Activated CD4-positive, CD25-positive, alpha-beta regulatory T cell treated with anti-CD3 and anti-CD28 coated beads, Interleukin-2, amount 50 U/mL, for 24 hours (primary cell): ENCODE measurements around the gene NFE2L1.
A peak's percentile ranks its signal among the peaks of the same experiment; 100 is the strongest.
"Not testable (repeated sequence)": the region's sequence is repeated elsewhere in the genome, so short reads cannot be mapped to it uniquely, and the experiment has no call there.

Experiments used
- ATAC-seq, 2 donors: fragments of 150-1000 bp; cut with Tn5 transposase; one replicate each; pipeline ENCODE4 v1.10.0; 2021; ENCODE audit warnings: mild to moderate bottlenecking in 1 of 2, moderate library complexity in 1 of 2

NFE2L1 gene

DNA sequence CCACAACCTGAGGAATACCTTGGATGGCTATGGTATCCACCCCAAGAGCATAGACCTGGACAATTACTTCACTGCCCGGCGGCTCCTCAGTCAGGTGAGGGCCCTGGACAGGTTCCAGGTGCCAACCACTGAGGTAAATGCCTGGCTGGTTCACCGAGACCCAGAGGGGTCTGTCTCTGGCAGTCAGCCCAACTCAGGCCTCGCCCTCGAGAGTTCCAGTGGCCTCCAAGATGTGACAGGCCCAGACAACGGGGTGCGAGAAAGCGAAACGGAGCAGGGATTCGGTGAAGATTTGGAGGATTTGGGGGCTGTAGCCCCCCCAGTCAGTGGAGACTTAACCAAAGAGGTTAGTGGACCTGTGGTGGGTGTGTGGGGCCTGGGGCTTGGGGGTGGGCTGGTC, 3.1 kb downstream of the NFE2L1 start:
- no peak for ATAC-seq

DNA sequence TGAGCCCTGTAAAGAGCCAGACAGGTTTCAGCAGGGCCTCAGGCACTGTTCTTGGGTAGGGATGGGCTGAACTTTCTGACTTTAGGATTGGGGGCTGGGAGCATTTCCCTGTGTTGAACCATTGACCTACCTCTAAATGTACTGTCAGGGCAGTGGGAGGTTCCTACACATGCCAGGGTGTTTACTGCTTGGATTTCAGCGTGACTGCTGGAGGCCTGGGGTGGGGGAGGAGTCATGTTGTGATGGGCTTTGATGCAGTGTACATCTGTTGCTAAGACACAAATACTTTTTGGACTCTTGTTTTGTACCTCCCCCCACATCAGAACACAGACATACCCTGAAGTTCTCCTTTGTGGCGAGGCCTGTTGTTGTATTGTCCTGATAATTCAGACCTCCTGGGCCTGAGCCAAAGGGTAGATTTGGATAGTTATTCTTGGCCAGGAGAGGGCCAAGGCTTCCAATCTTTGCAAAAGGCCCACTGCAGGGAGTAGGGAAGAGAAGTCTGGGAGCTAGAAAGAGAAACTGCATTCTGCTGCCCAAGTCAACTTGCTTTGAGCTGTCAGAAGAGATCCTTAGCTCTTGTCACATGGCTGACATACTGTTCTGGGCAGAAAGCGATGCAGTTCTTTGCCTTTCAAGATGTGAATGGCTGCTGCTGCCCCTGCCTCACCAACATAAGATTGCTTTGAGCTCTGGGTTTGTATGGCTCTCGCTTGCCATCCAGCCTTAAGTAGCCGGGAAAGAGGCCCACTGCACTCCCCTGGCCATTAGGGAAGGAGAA, 3.7 kb downstream of the NFE2L1 start:
- ATAC-seq: no peak

DNA sequence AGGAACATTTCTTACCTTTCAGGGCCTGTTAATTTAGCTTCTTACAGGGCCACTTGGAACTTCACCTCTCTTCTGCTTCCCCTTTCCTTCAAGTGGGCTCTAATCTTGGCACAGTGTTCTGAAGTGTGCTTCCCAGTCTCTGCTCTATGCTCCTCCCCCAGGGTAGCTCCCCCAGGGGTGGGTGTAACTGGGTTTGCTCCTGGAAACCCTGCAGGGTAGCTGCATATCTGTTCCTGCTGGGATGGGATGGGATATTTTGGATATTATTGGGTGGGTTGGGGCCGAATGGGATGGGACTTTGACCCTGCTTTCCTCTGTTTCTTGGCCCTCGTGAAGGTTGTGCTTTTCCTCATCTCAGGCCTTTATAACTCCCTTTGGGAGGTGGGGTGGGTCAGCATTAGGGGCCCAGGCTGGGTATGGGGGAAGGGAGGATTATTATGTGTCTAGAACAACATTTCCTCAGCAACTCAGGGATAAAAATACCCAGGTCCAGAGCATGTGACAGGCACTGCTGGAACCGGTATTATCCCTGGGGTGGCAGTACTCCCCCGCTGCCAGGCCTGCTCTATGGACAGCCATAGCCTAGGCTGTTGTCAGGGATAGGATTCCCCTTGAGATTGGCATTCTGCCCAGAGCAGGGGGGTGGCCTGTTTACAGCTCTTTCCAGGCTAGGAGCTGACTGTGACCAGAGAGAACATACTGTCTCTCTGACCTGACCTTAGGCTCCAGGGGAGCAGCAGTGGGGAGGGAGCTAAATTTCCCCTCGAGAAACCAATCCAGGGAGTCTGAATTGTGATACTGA, 5.0 kb downstream of the NFE2L1 start:
- no peak for ATAC-seq

DNA sequence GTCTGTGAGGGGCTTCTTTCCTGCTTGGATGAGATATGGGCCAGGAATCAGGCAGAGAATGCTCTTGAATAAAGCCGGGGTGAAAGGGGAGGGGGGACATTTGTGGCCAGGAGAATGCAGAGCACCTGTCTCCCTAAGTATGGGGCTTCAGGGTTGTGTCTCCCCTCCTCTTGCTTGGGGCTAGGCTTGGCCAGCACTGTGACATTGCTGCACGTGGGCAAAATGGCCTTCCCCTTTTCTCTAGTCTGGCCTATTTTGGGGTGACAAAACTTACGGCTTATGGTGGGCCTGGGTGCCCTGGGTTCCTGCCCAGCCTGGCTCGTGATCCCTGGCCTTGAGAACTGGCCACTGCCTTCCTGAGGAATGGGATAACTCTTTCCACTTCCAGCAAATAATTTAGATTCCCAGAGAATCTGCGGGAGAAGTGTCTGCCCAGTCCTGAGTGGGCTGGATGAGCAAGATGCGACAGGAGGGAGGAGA, 5.6 kb downstream of the NFE2L1 start:
- no peak for ATAC-seq

DNA sequence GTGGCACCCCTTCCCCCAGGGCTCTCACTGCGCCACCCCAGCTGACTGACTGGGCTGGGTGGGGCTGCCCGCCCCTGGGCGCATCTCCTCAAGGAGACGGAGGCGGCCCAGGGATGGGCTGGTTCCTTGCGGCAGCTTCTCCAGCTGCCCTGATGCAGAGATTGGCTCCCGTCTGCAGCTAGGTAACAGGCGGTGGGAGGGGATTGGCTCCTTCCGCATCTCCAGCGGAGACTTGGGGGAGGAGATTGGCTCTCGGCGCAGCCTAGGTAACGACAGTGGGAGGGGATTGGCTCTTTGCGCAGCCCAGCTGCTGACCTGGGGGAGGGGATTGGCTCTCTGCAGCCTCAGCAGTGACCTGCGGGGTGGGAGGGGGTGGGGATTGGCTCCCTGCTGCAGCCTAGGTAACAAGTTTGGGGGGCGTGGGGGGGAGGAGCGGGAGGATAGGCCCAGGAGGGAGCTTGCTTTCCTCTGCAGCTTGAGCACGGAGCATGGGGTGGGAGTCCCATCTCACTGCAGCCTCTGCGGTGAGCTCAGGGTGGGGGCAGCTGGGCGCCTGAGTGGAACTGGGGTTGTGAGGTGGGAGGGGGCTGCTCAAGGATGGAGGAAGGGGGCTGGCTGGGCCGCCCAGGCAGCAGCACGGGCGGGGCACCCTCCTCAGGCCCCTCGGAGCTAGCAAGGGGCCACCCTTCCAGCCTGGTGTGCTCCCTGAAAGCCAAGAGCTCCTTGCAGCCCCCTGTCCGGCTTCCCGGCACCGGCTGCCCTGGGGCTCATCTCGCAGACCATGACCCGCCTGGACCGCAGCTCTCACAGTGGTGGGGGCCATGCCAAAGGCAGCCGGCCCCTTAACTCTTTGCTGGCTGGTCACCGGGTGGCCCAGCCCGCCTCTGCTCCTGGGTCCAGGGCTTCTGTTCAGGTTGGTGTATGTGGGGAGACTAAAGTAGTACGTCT, 6.4 kb downstream of the NFE2L1 start:
- no peak for ATAC-seq

DNA sequence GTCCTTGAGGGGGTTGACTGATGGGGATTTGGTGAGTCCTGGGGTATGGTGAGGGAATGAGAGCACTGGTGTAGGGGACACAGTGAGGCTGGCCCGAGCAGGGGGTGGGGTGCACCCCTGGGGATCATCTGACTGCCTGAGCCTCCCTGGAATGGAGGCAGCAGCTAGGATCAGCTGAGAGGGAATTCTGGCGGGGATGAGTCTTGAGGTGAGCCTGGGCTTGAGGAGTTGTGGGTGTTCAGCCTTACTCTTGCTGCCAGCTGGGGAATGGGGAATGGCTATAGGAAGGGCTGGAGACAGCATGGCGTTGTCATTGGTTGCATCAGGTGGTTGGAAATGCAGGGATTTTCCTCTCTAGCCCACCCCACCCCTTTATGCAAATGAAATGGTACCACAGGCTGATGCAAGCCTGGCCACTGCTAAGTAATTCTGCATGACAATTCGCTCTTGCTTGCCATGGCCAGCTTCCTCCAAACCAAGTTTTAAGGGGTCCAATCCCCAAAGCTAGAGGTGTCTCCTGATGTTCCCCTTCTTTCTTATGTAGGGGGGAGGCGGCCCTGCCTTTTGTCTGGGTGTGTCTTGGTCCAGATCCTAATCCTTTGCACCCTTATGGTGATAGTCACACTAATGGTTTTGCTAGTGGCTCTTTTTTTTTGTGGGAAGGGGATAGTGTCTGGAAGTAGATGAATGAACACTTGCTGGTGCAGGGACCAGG, 7.5 kb downstream of the NFE2L1 start:
- ATAC-seq: peak; percentile 80 to 93

DNA sequence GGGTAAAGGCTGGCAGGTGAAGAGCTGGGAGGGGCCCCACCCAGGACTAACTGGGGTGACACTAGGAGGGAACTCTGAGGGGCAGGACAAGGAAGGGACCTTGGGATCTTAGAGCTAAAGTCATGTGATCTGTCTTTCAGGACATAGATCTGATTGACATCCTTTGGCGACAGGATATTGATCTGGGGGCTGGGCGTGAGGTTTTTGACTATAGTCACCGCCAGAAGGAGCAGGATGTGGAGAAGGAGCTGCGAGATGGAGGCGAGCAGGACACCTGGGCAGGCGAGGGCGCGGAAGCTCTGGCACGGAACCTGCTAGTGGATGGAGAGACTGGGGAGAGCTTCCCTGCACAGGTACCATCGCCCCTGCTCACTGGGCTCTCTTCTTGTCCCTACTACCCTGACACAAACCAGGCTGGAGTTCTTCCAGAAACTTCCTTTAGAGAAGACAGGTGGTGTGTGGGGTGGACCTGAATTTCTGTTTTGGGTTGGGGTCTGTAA, 8.1 kb downstream of the NFE2L1 start:
- ATAC-seq: no peak

DNA sequence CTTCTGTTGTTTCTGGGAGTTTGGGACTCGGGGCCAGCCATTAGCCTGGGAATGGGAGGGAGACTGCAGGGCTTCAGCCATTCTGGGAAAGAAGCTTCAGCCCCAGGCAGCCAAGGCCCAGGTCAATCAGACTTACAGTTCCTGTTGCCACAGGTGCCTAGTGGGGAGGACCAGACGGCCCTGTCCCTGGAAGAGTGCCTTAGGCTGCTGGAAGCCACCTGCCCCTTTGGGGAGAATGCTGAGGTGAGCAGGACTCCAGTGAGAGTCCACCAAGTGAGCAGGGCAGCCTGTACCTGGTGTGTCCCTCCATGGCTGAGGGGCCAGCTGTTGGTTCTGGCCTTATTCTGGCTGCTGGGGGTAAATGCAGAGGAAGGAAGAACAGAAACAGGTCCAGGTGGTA, 8.7 kb downstream of the NFE2L1 start:
- ATAC-seq: no peak

DNA sequence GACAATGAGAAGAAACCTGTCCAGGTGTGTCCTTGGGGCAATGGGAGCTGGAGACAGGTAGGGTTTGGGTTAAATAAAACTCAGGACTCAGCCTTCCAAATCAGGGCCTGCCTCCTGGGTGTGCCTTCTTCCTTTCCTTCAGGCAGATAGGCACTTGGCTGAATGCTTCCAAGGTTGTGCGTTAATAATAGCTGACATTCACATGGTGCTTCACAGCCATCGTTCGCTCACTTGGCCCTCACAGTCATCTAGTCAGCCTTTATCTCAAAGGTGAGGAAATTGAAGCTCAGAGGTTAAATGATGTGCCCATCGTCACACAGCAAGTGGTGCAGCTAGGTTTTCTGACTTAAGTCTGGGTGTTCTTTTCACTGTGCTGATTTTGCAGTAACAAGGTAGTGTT, 9.5 kb downstream of the NFE2L1 start:
- no peak for ATAC-seq

DNA sequence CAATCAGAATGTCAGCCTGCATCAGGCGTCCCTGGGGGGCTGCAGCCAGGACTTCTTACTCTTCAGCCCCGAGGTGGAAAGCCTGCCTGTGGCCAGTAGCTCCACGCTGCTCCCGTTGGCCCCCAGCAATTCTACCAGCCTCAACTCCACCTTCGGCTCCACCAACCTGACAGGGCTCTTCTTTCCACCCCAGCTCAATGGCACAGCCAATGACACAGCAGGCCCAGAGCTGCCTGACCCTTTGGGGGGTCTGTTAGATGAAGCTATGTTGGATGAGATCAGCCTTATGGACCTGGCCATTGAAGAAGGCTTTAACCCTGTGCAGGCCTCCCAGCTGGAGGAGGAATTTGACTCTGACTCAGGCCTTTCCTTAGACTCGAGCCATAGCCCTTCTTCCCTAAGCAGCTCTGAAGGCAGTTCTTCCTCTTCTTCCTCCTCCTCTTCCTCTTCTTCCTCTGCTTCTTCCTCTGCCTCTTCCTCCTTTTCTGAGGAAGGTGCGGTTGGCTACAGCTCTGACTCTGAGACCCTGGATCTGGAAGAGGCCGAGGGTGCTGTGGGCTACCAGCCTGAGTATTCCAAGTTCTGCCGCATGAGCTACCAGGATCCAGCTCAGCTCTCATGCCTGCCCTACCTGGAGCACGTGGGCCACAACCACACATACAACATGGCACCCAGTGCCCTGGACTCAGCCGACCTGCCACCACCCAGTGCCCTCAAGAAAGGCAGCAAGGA, 10.4 kb downstream of the NFE2L1 start:
- no peak for ATAC-seq

DNA sequence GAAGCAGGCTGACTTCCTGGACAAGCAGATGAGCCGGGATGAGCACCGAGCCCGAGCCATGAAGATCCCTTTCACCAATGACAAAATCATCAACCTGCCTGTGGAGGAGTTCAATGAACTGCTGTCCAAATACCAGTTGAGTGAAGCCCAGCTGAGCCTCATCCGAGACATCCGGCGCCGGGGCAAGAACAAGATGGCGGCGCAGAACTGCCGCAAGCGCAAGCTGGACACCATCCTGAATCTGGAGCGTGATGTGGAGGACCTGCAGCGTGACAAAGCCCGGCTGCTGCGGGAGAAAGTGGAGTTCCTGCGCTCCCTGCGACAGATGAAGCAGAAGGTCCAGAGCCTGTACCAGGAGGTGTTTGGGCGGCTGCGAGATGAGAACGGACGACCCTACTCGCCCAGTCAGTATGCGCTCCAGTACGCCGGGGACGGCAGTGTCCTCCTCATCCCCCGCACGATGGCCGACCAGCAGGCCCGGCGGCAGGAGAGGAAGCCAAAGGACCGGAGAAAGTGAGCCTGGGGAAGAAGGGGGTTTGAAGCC, 11.0 kb downstream of the NFE2L1 start:
- no peak for ATAC-seq

DNA sequence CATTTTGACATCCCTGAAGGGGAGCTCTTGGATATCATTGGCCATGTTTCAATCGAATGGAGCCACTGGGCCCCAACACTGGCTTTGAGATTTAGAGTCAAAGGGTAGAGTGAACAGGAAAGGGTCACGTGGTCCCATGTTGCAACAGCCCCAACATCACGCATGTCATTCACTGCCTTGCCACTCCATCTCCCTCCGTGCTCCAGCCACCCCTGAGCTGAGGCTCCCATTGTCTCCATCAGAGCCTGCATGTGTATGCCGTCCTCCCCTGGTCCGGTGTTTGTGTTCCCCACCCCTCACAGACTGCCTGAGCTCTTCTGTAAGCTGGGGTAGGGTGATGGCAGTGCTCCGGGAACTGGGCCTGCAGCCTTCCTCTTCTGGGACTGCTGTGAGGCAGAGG, 12.1 kb downstream of the NFE2L1 start:
- no peak for ATAC-seq

DNA sequence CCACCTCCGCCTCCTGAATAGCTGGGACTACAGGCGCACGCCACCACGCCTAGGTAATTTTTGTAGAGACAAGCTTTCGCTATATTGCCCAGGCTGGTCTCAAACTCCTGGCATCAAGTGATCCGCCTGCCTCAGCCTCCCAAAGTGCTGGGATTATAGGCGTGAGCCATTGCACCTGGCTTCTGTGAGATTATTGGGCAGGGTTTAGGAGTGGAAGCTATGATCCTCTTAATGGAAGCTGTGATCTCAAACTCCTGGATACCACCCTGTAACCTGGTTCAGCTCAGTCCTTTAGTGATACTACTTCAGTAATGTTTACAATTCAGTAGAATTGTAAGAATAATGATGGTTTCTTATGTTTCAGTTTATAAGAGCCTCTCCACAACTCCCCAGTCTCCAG, 14.1 kb downstream of the NFE2L1 start:
- ATAC-seq: no peak

DNA sequence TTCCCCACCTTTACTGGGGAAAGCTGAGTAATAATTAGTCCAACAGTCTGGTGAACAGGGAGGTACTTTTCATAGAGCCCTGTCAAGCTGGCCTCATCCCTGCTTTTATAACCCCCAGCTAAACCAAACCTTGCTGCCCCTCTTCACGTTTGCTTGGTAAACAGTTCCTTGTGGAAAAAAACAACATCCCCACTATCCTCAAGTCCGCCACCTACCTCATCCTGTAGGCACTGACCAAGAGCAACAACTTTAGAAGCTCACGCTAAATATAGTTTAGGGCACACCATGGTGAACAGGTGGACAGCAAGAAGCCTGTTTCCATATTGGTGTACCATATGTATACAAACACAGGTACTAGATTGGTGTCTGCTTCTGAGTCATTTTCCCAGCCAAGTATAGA, 16.5 kb downstream of the NFE2L1 start:
- ATAC-seq: no peak

DNA sequence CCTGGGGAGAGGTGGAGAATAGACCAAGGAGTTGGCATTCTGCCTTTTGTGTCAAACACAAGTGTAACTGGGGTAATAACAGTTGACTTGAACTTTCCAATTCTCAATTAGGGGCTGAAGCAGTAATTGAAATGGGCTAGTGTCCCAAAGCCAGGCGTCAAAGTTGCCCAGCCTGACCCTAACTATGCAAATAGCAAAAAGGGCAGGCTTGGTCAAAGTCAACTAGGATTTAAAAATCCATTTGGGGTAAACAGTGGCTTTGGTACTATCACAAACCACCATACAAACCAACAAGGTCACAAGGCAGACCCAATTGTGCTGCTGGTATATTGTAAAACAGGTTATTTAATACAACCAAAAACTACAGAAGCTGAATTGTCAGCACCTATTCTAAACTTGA, 18.0 kb downstream of the NFE2L1 start:
- ATAC-seq: no peak

DNA sequence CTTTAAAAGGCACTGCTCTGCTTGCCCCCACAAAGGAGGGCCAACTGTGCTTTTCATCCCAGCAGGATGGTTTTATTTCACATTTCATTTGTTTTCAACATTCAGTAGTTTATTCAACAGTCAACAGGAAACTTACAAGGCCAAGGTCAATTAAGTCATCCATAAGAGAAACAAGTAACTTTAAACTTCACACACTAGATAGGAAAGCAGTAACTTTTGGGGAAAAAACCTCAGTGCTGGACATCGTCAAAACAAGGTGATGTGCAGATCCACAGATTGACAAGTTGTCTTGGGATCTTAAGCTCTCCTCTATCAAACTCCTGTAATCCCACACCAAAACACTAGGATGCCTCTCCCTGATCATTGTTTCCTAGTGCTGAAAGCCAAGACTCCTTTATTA, 18.5 kb downstream of the NFE2L1 start:
- ATAC-seq: no peak

DNA sequence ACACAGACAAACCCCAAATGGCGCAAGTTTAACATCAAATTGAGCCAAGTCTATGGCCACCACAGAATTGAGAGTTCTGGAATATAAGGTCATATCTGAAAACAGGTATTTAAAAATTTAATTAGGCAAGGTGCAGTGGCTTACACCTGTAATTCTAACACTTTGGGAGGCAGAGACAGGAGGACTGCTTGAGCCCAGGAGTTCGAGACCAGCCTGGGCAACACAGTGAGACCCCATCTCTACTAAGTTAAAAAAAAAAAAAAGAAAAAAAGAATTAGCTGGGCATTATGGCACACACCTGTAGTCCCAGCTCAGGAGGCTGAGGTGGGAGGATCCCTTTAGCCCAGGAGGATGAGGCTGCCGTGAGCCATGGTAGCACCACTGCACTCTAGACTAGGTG, 19.1 kb downstream of the NFE2L1 start:
- ATAC-seq: no peak

DNA sequence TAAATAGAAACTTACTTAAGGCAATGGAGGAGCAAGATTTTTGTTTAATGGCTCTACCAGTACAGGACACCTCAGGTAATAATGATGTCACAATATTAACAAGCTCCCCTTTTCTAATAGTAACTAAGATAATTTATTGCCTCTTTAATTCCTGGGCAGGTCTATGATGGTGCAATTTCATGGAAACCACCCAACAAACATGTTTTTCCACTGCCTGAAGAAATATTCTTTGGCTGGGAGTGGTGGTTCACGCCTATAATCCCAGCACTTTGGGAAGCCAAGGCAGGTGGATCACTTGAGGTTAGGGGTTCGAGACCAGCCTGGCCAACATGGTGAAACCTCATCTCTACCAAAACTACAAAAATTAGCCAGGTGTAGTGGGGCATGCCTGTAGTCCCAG, 19.6 kb downstream of the NFE2L1 start:
- ATAC-seq: not testable (repeated sequence)

DNA sequence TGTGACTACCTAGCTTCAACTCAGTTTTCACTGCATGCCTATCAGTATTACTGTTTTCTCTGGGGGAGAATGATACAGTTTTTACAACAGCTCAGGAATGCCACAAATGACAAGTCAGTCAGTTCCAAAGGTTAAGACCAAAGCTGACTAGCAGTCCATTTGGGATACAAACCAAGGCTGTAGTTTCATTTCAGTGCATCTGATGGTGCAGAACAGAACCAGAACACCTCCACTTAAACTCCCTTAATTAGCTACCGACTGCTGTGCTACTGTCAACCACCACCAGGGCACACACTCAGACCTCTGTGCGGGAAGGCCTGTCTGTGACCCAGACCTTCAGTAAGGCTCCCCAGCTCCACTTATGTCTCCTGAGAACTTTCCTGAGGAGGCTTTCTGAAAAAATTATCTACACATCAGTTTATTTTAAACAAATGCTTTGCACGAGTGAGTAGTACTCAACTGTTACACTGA, 20.4 kb downstream of the NFE2L1 start:
- peak in 1 of 2 donors; percentile 64 for ATAC-seq

DNA sequence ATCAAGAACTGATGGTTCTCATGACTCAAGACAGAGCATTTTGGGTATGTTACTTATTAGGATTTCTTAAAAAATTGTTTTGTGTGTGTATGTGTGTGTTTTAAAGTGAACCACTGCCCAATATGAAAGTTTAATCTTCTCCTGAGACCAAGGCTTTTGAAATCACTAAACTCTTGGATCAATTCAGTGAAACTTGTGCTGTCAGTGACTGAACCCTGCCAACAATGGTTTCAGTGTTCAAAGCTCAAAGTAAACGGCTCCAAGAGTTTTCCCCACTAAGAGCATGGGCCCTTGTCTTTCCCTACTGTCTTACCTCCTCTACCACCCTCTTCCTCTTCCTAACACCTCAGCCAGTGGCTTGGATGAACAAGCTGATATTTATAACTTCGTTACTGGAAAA, 22.0 kb downstream of the NFE2L1 start:
- ATAC-seq: no peak

DNA sequence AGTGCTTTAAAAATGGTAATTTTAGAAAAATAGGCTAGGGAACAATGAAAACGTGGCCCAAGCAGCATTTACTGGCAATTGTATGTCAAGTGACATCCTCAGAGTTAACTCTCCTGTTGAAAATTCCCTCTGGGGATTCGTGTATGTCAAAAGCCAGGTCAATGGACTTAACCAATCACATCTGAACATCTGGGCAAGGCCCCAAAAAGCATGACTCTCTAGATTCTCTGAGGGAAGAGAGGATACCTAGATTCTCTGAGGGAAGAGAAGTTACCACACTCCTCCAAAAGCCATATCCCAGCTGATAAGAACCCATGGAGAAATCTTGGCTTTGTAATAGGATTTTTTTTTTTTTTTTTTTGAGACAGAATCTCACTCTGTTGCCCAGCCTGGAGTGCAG, 23.5 kb downstream of the NFE2L1 start:
- no peak for ATAC-seq
